H1 (cell line): Measurements from ENCODE around the gene UBP1. TPM values are rescaled to one million over a fixed set of nuclear protein-coding genes. Genes with fewer than 3 reads are reported as not detected.

Experiments used
- CTCF ChIA-PET: fragments of 300-600 bp; sonication (Branson Sonifier 250); formaldehyde crosslinking; loops from one replicate; lab custom pipeline; 2021; ENCODE audit not compliant: partially characterized antibody; lab: Charles Lee
- POLR2A ChIA-PET: fragments of 300-600 bp; sonication (Branson Sonifier 250); formaldehyde crosslinking; loops from one replicate; lab custom pipeline; 2021; ENCODE audit warnings: inconsistent platforms; ENCODE audit not compliant: partially characterized antibody; lab: Charles Lee
- DNase-seq, 2 experiments: peaks; one replicate each; pipeline versions ENCODE4 v3.0.0 to v3.0.0-alpha.2; 2010 to 2022; ENCODE audit warnings: low spot score in 2 of 2, low read depth in 1 of 2, mixed read lengths in 1 of 2
- FAIRE-seq: peaks from 2 replicates; lab custom pipeline; 2011; peaks lifted over from hg19 to GRCh38; lab: Jason Lieb, UNC
- H2AFZ ChIP-seq: 2 replicates; pipeline ENCODE4 v1.8.1; 2012; ENCODE audit warnings: low read length, inconsistent platforms
- H2AK5ac ChIP-seq: 2 replicates; pipeline ENCODE4 v1.6.1; 2013; ENCODE audit warnings: low read depth, low read length
- H2BK120ac ChIP-seq: replicated peaks from 2 replicates; pipeline ENCODE3; 2013; ENCODE audit warnings: low read depth, low read length, inconsistent platforms
- H2BK12ac ChIP-seq: 2 replicates; pipeline ENCODE4 v1.6.1; 2013; ENCODE audit warnings: low read depth, low read length
- H2BK15ac ChIP-seq: 2 replicates; pipeline ENCODE4 v1.6.1; 2013; ENCODE audit warnings: low read length
- H2BK20ac ChIP-seq: 2 replicates; pipeline ENCODE4 v1.6.1; 2013; ENCODE audit warnings: low read length
- H2BK5ac ChIP-seq: 2 replicates; pipeline ENCODE4 v1.6.1; 2013; ENCODE audit warnings: low read depth, low read length
- H3K14ac ChIP-seq: 2 replicates; pipeline ENCODE4 v1.6.1; 2013; ENCODE audit warnings: inconsistent platforms; ENCODE audit not compliant: insufficient read length
- H3K18ac ChIP-seq: 2 replicates; pipeline ENCODE4 v1.6.1; 2013; ENCODE audit warnings: low read length; ENCODE audit errors: extremely low read depth
- H3K23ac ChIP-seq: 2 replicates; pipeline ENCODE4 v1.6.1; 2013; ENCODE audit warnings: inconsistent platforms; ENCODE audit not compliant: insufficient read length
- H3K23me2 ChIP-seq: 2 replicates; pipeline ENCODE4 v1.6.1; 2013; ENCODE audit warnings: low read depth, low read length
- H3K27ac ChIP-seq: 2 replicates; pipeline ENCODE4 v1.6.1; 2011; ENCODE audit warnings: low read depth, low read length, inconsistent platforms
- H3K27me3 ChIP-seq, 4 experiments: replicated peaks in 1 of 4; 1 replicate in 1 of 4; 2 replicates in 3 of 4; pipeline versions ENCODE4 v1.6.1 to v1.8.1; 2011 to 2013; ENCODE audit warnings: low read length in 3 of 4, mild to moderate bottlenecking in 3 of 4, inconsistent platforms in 2 of 4, mixed read lengths in 2 of 4, moderate library complexity in 1 of 4; ENCODE audit not compliant: control insufficient read depth in 3 of 4, insufficient read depth in 3 of 4; ENCODE audit errors: extremely low read depth in 1 of 4
- H3K36me3 ChIP-seq, 4 experiments: 2 replicates each; pipeline versions ENCODE4 v1.6.1 to v1.8.1; 2011 to 2013; ENCODE audit warnings: mild to moderate bottlenecking in 4 of 4, low read length in 3 of 4, moderate library complexity in 2 of 4, control low read depth in 1 of 4, inconsistent platforms in 1 of 4; ENCODE audit not compliant: insufficient read depth in 4 of 4, control insufficient read depth in 2 of 4
- H3K4ac ChIP-seq: replicated peaks from 2 replicates; pipeline ENCODE3; 2013; ENCODE audit warnings: low read length, low read depth, mixed read lengths, inconsistent platforms; ENCODE audit not compliant: insufficient read length
- H3K4me1 ChIP-seq, 4 experiments: replicated peaks in 1 of 4; 1 replicate in 1 of 4; 2 replicates in 3 of 4; pipeline versions ENCODE4 v1.6.1 to v1.8.1; 2011 to 2013; ENCODE audit warnings: low read length in 3 of 4, inconsistent platforms in 2 of 4, mixed read lengths in 1 of 4; ENCODE audit not compliant: insufficient read depth in 4 of 4, control insufficient read depth in 3 of 4
- H3K4me2 ChIP-seq, 2 experiments: 2 replicates each; pipeline versions ENCODE4 v1.6.1 to v1.8.1; 2011 to 2013; ENCODE audit warnings: low read depth in 2 of 2, low read length in 2 of 2, control low read depth in 1 of 2, inconsistent platforms in 1 of 2, mild to moderate bottlenecking in 1 of 2; ENCODE audit not compliant: insufficient read depth in 1 of 2
- H3K4me3 ChIP-seq, 4 experiments: fragments of 200-600, 300-600 bp in 1 of 4; sonication (generic), shearing (Covaris generic), sonication (Bioruptor Twin) in 1 of 4; 2 replicates each; pipeline versions ENCODE4 v1.5.1 to v1.8.1; 2011 to 2016; ENCODE audit warnings: low read length in 4 of 4, low read depth in 3 of 4, control low read depth in 2 of 4, inconsistent platforms in 2 of 4, mild to moderate bottlenecking in 2 of 4, mixed read lengths in 1 of 4, moderate library complexity in 1 of 4; ENCODE audit not compliant: insufficient read depth in 2 of 4; ENCODE audit errors: extremely low read depth in 1 of 4
- H3K56ac ChIP-seq: replicated peaks from 2 replicates; pipeline ENCODE3; 2013; ENCODE audit warnings: low read depth, mild to moderate bottlenecking, mixed read lengths, low read length, inconsistent platforms; ENCODE audit not compliant: insufficient read length
- H3K79me1 ChIP-seq: 2 replicates; pipeline ENCODE4 v1.6.1; 2013; ENCODE audit warnings: low read depth, low read length, control low read depth
- H3K79me2 ChIP-seq, 2 experiments: 2 replicates each; pipeline versions ENCODE4 v1.6.1 to v1.8.1; 2012 to 2013; ENCODE audit warnings: low read length in 2 of 2, mild to moderate bottlenecking in 2 of 2, inconsistent platforms in 1 of 2; ENCODE audit not compliant: insufficient read depth in 2 of 2, control insufficient read depth in 1 of 2
- H3K9ac ChIP-seq, 4 experiments: replicated peaks in 1 of 4; 1 replicate in 1 of 4; 2 replicates in 3 of 4; pipeline versions ENCODE4 v1.6.1 to v1.8.1; 2011 to 2013; ENCODE audit warnings: low read depth in 3 of 4, low read length in 3 of 4, control low read depth in 2 of 4, mild to moderate bottlenecking in 2 of 4, moderate library complexity in 2 of 4, inconsistent platforms in 1 of 4; ENCODE audit errors: extremely low read depth in 1 of 4
- H3K9me3 ChIP-seq, 2 experiments: 2 replicates each; pipeline versions ENCODE4 v1.6.1 to v1.8.1; 2012 to 2013; ENCODE audit warnings: mild to moderate bottlenecking in 2 of 2, moderate library complexity in 2 of 2, control low read depth in 1 of 2, inconsistent platforms in 1 of 2, low read depth in 1 of 2, low read length in 1 of 2, mixed read lengths in 1 of 2; ENCODE audit not compliant: insufficient read depth in 2 of 2
- H4K20me1 ChIP-seq, 2 experiments: replicated peaks in 1 of 2; 2 replicates each; pipeline versions ENCODE3 to v1.8.1; 2011 to 2013; ENCODE audit warnings: inconsistent platforms in 2 of 2, low read length in 2 of 2, mild to moderate bottlenecking in 1 of 2; ENCODE audit not compliant: insufficient read depth in 2 of 2, control insufficient read depth in 1 of 2
- H4K5ac ChIP-seq: 2 replicates; pipeline ENCODE4 v1.6.1; 2013; ENCODE audit warnings: low read length, low read depth, mixed read lengths, inconsistent platforms; ENCODE audit not compliant: insufficient read length
- H4K8ac ChIP-seq: 2 replicates; pipeline ENCODE4 v1.8.0; 2013; ENCODE audit warnings: mild to moderate bottlenecking, moderate library complexity, low read length, inconsistent platforms; ENCODE audit not compliant: insufficient read depth; ENCODE audit errors: extremely low read depth
- H4K91ac ChIP-seq: replicated peaks from 2 replicates; pipeline ENCODE3; 2013; ENCODE audit warnings: low read length, mixed read lengths, inconsistent platforms; ENCODE audit not compliant: insufficient read length
- BCL11A ChIP-seq, 2 experiments: IDR thresholded peaks; one replicate each; pipeline ENCODE4 v1.6.1; 2011; ENCODE audit warnings: low read depth in 2 of 2, low read length in 2 of 2, mild to moderate bottlenecking in 2 of 2
- CBX5 ChIP-seq: fragments of 300-800, 300-1000 bp; sonication (generic); IDR thresholded peaks from 2 replicates; pipeline ENCODE4 v1.7.1; 2016; ENCODE audit warnings: antibody characterized with exemption, low read length, low read depth
- CHD2 ChIP-seq: IDR thresholded peaks from 2 replicates; pipeline ENCODE4 v1.6.1; 2012; ENCODE audit warnings: low read length, improper control_type of control experiment
- CTBP2 ChIP-seq: IDR thresholded peaks from 2 replicates; pipeline ENCODE4 v1.7.0; 2011; ENCODE audit warnings: borderline replicate concordance, mild to moderate bottlenecking, moderate library complexity, mixed read lengths, low read length; ENCODE audit not compliant: insufficient read depth, insufficient read length
- GTF2F1 ChIP-seq: IDR thresholded peaks from 2 replicates; pipeline ENCODE4 v1.6.1; 2012; ENCODE audit warnings: low read depth, low read length, improper control_type of control experiment, borderline replicate concordance
- JUN ChIP-seq: IDR thresholded peaks from 2 replicates; pipeline ENCODE4 v1.6.1; 2011; ENCODE audit warnings: low read depth, mild to moderate bottlenecking, improper control_type of control experiment, low read length
- JUND ChIP-seq: IDR thresholded peaks from 2 replicates; pipeline ENCODE4 v1.6.1; 2011; ENCODE audit warnings: mild to moderate bottlenecking, improper control_type of control experiment, low read length
- KDM1A ChIP-seq: fragments of 200-600, 300-600 bp; sonication (generic); IDR thresholded peaks from 2 replicates; pipeline ENCODE4 v1.7.1; 2016; ENCODE audit warnings: mild to moderate bottlenecking, low read length, borderline replicate concordance
- NANOG ChIP-seq: IDR thresholded peaks from 2 replicates; pipeline ENCODE4 v1.6.1; 2011; ENCODE audit warnings: low read length, low read depth, mild to moderate bottlenecking, inconsistent platforms; ENCODE audit not compliant: insufficient read depth, poor library complexity, severe bottlenecking
- RAD21 ChIP-seq, 2 experiments: IDR thresholded peaks in 1 of 2; conservative IDR thresholded peaks in 1 of 2; 2 replicates each; pipeline ENCODE4 v1.6.1; 2011; ENCODE audit warnings: low read depth in 2 of 2, low read length in 2 of 2, improper control_type of control experiment in 1 of 2, inconsistent platforms in 1 of 2, mild to moderate bottlenecking in 1 of 2, moderate library complexity in 1 of 2
- RXRA ChIP-seq: IDR thresholded peaks from 2 replicates; pipeline ENCODE4 v1.6.1; 2011; ENCODE audit warnings: low read depth, mild to moderate bottlenecking, low read length, moderate library complexity; ENCODE audit not compliant: insufficient read depth
- SAP30 ChIP-seq: fragments of 300-600 bp; sonication (generic); IDR thresholded peaks from 2 replicates; pipeline ENCODE4 v1.7.1; 2012; ENCODE audit warnings: low read length, moderate library complexity, mild to moderate bottlenecking, inconsistent platforms; ENCODE audit not compliant: insufficient read depth, insufficient replicate concordance
- SP1 ChIP-seq: IDR thresholded peaks from 2 replicates; pipeline ENCODE4 v1.6.1; 2011; ENCODE audit warnings: low read depth, low read length
- TAF1 ChIP-seq: IDR thresholded peaks from 2 replicates; pipeline ENCODE4 v1.6.1; 2011; ENCODE audit warnings: mild to moderate bottlenecking, low read depth, low read length
- WGBS, 2 experiments: shearing (Covaris generic) in 1 of 2; methylation state at CpG; one replicate each; pipeline versions ENCODE4 v1.1.6 to v1.1.7; 2013 to 2015; ENCODE audit warnings: low lambda C conversion rate in 2 of 2, mixed read lengths in 2 of 2, inconsistent platforms in 1 of 2, low coverage in 1 of 2, missing lambda C conversion rate in 1 of 2; ENCODE audit not compliant: insufficient replicate concordance in 2 of 2, insufficient coverage in 1 of 2, insufficient read length in 1 of 2; ENCODE audit errors: extremely low coverage in 1 of 2, missing lambda C conversion rate in 1 of 2; 5-methylcytosine and 5-hydroxymethylcytosine counted together
- polyA plus RNA-seq, 7 experiments: library from polyadenylated mRNA; depleted of rRNA in 3 of 7; stranded (reverse) in 5 of 7; unstranded in 2 of 7; fragments of >200 nt in 5 of 7; fragments of 200-250 nt in 2 of 7; gene quantifications; 1 replicate in 5 of 7; 2 replicates in 1 of 7; 4 replicates in 1 of 7; pipeline versions ENCODE4 v1.2.1 to v1.2.3, GENCODE V29; 2011 to 2013; ENCODE audit warnings: missing spikeins in 2 of 7, mixed read lengths in 2 of 7
- total RNA-seq: library from RNA; stranded (reverse); fragmentation: NEBNext Ultra II Directional; extraction: Animal tissue kit (Norgen Biotek cat#: 25700); gene quantifications from 2 replicates; pipeline ENCODE4 v1.2.1, GENCODE V29; 2021

UBP1 gene
- total and polyA plus RNA-seq, 2 of the 8 experiments (the other 6 are each of a cell fraction or from before 2014, with no cell fraction given) = 47.3 to 71.9 TPM

DNA sequence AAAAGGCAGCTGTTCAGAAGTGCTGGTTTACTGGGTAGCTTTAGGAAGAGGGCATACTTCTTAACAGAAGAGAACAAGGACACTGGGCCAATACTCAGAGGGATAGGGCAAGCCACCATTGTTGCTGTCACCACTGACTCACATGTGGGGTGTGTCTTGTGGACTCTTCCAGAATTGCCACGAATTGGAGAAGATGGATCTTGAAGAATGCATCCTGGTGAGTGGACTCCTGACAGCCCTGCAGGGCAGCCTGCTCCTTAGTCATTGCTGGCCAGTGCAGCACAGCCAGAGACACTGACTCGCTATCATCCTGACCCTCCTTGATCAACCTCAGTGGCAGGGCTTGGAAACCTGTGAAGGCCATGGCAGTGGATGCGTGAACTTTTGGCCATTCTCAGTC is 62.3 kb downstream of the UBP1 start:
- H3K4ac ChIP-seq = no peak overlapping the region
- no peak overlapping the region for H2BK5ac ChIP-seq
- H4K20me1 ChIP-seq = peaks cover 0 to 1% of the 10 kb centered on the region in 2 experiments
- H3K79me2 ChIP-seq = no peaks in the 10 kb centered on the region
- H3K23me2 ChIP-seq = no peaks in the 10 kb centered on the region
- H3K9ac ChIP-seq = no peak overlapping the region
- ChIA-PET CTCF (interaction anchor here (1.0 to 2.6 kb wide), 10 partner anchors 9 to 409 kb away, joined by 3 to 9 read pairs (median 4); no protein-coding TSS in a partner anchor), POLR2A (interaction anchor here (0.9 kb wide), 1 partner anchor 421 kb away, joined by 3 read pairs; the partner anchor contains the start of gene PDCD6IP)
- H3K14ac ChIP-seq = no peak overlapping the region
- no peaks in the 10 kb centered on the region for H3K9me3 ChIP-seq
- H3K79me1 ChIP-seq = no peaks in the 10 kb centered on the region
- no peak overlapping the region for H3K18ac ChIP-seq
- H3K4me1 ChIP-seq = peaks cover 0 to 6% (median 0%) of the 10 kb centered on the region in 4 experiments; a peak in 1 of 7 replicates
- 0 out of 8 replicates have a peak, but pooled peaks cover 0 to 2% (median 0%) of the 10 kb centered on the region in 4 experiments for H3K36me3 ChIP-seq
- H4K91ac ChIP-seq = no peak overlapping the region
- no peak overlapping the region for H2BK20ac ChIP-seq
- H2AK5ac ChIP-seq = no peak overlapping the region
- FAIRE-seq = no peak
- no peak overlapping the region for H2AFZ ChIP-seq
- H3K27ac ChIP-seq = no peak overlapping the region
- H3K56ac ChIP-seq = no peak overlapping the region
- H3K4me2 ChIP-seq = no peak overlapping the region
- no peak overlapping the region for H3K4me3 ChIP-seq
- no peaks in the 10 kb centered on the region for H3K27me3 ChIP-seq
- no peak for DNase-seq
- no peak overlapping the region for H2BK12ac ChIP-seq
- no peak overlapping the region for H4K5ac ChIP-seq
- H3K23ac ChIP-seq = no peak overlapping the region
- H2BK120ac ChIP-seq = no peak overlapping the region
- WGBS, 2 experiments = 89% methylated on average over 3 of the region's 3 CpGs; no CpG with 5 or more reads in 1 of the 2 experiments
- H2BK15ac ChIP-seq = no peak overlapping the region
- no peak overlapping the region for H4K8ac ChIP-seq
- no peak for TF ChIP-seq TAF1
- no peak for TF ChIP-seq CBX5
- no peak for TF ChIP-seq NANOG
- TF ChIP-seq GTF2F1 = no peak
- no peak for TF ChIP-seq RXRA
- TF ChIP-seq RAD21 (IDR thresholded peaks at IDR 0.05 in 1 of 2, conservative IDR thresholded peaks at IDR 0.05 in 1 of 2; ENCODE audit: low read depth in 2 of 2, low read length in 2 of 2) = no peak
- no peak for TF ChIP-seq SAP30
- TF ChIP-seq SP1 = no peak
- no peak for TF ChIP-seq JUND
- no peak for TF ChIP-seq KDM1A
- no peak for TF ChIP-seq CHD2
- no peak for TF ChIP-seq CTBP2
- no peak for TF ChIP-seq BCL11A (IDR thresholded peaks at IDR 0.05; ENCODE audit: low read depth in 2 of 2, low read length in 2 of 2)
- TF ChIP-seq JUN = no peak
